ENCODE data around the gene NRCAM. TPM values are rescaled to one million over a fixed set of nuclear protein-coding genes. Genes with fewer than 3 reads are reported as not detected.

Gene NRCAM
- total RNA-seq, 1 experiment from 2014 or later = 40.3 TPM

- H3K27ac ChIP-seq = 0 out of 2 replicates have a peak overlapping the region, but pooled peaks have one; percentile 10
- no peaks in the 10 kb centered on the region for H3K9me2 ChIP-seq (ENCODE audit: insufficient read depth)
- H3K4me2 ChIP-seq = 0 out of 2 replicates have a peak overlapping the region, but pooled peaks have one; percentile 8
- no peaks in the 10 kb centered on the region for H3K27me3 ChIP-seq (ENCODE audit: insufficient read depth, low read depth)
- DNase-seq = peak; percentile 53 to 54
- no peaks in the 10 kb centered on the region for H3K9me3 ChIP-seq (ENCODE audit: insufficient read depth, low read depth)
- no peaks in the 10 kb centered on the region for H3K79me2 ChIP-seq (ENCODE audit: low read depth)
- TSS peak; percentile 60 for BruUV-seq (replicated peaks)
- ChIA-PET CTCF (no interaction called here), POLR2A (ENCODE audit: unreplicated experiment) (interaction anchor here (0.6 kb wide), 2 partner anchors 39 to 1827 kb away, joined by 4 to 5 read pairs; no protein-coding TSS in a partner anchor)
- intact Hi-C loops (cut with micrococcal nuclease; ENCODE audit: unreplicated experiment) = loop anchor here (2.0 kb wide), 1 partner anchor 75 kb away; no protein-coding TSS in a partner anchor
- H2AFZ ChIP-seq = no peak overlapping the region
- H4K20me1 ChIP-seq (ENCODE audit: insufficient read depth) = no peaks in the 10 kb centered on the region
- H3F3A ChIP-seq (ENCODE audit: insufficient read depth, low read depth) = peaks cover 5% of the 10 kb centered on the region; the same call in 1 of the 2 replicates
- no peaks in the 10 kb centered on the region for H3K36me3 ChIP-seq (ENCODE audit: low read depth)
- TF ChIP-seq EZH2 (IDR thresholded peaks at IDR 0.05; ENCODE audit: low read depth) (no peak), CTCF (conservative IDR thresholded peaks at IDR 0.05) (no peak)
- H3K4me3 ChIP-seq = no peak overlapping the region
- H3K4me1 ChIP-seq (replicated peaks; ENCODE audit: insufficient read depth) = peaks cover 18% of the 10 kb centered on the region; the same call in 1 of the 2 replicates
Measured at GRCh38 chr7:108415821-108416536, 40.3 kb downstream of the NRCAM start.

- H3K4me2 ChIP-seq = no peak overlapping the region
- H3K36me3 ChIP-seq (ENCODE audit: low read depth) = no peaks in the 10 kb centered on the region
- no peak for DNase-seq
- no peak overlapping the region for H3K4me3 ChIP-seq
- no TSS peak for BruUV-seq (replicated peaks)
- TF ChIP-seq CTCF (conservative IDR thresholded peaks at IDR 0.05) (no peak), EZH2 (IDR thresholded peaks at IDR 0.05; ENCODE audit: low read depth) (no peak)
- intact Hi-C loops (cut with micrococcal nuclease; ENCODE audit: unreplicated experiment) = no loop called here
- H3K27ac ChIP-seq = no peak overlapping the region
- no peak overlapping the region for H2AFZ ChIP-seq
- no peaks in the 10 kb centered on the region for H3K79me2 ChIP-seq (ENCODE audit: low read depth)
- H3K27me3 ChIP-seq (ENCODE audit: insufficient read depth, low read depth) = no peaks in the 10 kb centered on the region
- peaks cover 5% of the 10 kb centered on the region; the same call in 1 of the 2 replicates for H3F3A ChIP-seq (ENCODE audit: insufficient read depth, low read depth)
- no peaks in the 10 kb centered on the region for H3K9me3 ChIP-seq (ENCODE audit: insufficient read depth, low read depth)
- ChIA-PET POLR2A (ENCODE audit: unreplicated experiment) (no interaction called here), CTCF (no interaction called here)
- H4K20me1 ChIP-seq (ENCODE audit: insufficient read depth) = no peaks in the 10 kb centered on the region
- H3K4me1 ChIP-seq (replicated peaks; ENCODE audit: insufficient read depth) = peaks cover 18% of the 10 kb centered on the region; the same call in 1 of the 2 replicates
- no peaks in the 10 kb centered on the region for H3K9me2 ChIP-seq (ENCODE audit: insufficient read depth)
Measured at GRCh38 chr7:108415084-108415483, 41.2 kb downstream of the NRCAM start.

- DNase-seq = peak in 1 of 2 experiments; percentile 29
- ChIA-PET CTCF (interaction anchor here (0.8 kb wide), 1 partner anchor 188 kb away, joined by 5 read pairs; no protein-coding TSS in a partner anchor), POLR2A (ENCODE audit: unreplicated experiment) (interaction anchor here (0.6 to 1.0 kb wide), 3 partner anchors 17 to 46 kb away, joined by 3 to 7 read pairs (median 5); no protein-coding TSS in a partner anchor)
- Histone ChIP-seq H3K4me2 (no peak overlapping the region), H2AFZ (no peak overlapping the region), H3K27me3 (ENCODE audit: insufficient read depth, low read depth) (no peaks in the 10 kb centered on the region), H3K4me1 (replicated peaks; ENCODE audit: insufficient read depth) (peaks cover 18% of the 10 kb centered on the region; the same call in 1 of the 2 replicates), H4K20me1 (ENCODE audit: insufficient read depth) (no peaks in the 10 kb centered on the region), H3K9me2 (ENCODE audit: insufficient read depth) (no peaks in the 10 kb centered on the region), H3K79me2 (ENCODE audit: low read depth) (no peaks in the 10 kb centered on the region), H3K9me3 (ENCODE audit: insufficient read depth, low read depth) (no peaks in the 10 kb centered on the region), H3K36me3 (ENCODE audit: low read depth) (no peaks in the 10 kb centered on the region), H3K4me3 (no peak overlapping the region), H3F3A (ENCODE audit: insufficient read depth, low read depth) (peaks cover 5% of the 10 kb centered on the region; the same call in 1 of the 2 replicates), H3K27ac (no peak overlapping the region)
- intact Hi-C loops (cut with micrococcal nuclease; ENCODE audit: unreplicated experiment) = no loop called here
- no TSS peak for BruUV-seq (replicated peaks)
- no peak for TF ChIP-seq CTCF (conservative IDR thresholded peaks at IDR 0.05)
- no peak for TF ChIP-seq EZH2 (IDR thresholded peaks at IDR 0.05; ENCODE audit: low read depth)
Measured at GRCh38 chr7:108413782-108414492, 42.3 kb downstream of the NRCAM start.

All from PC-9 (cell line).